HG02840 (cell line): ENCODE data around the gene SRL.

Source experiments
- ATAC-seq: cut with Tn5 transposase; IDR thresholded peaks from one replicate; pipeline ENCODE4 v1.9.1; 2021; ENCODE audit warnings: mild to moderate bottlenecking, moderate library complexity, moderate number of reproducible peaks; ENCODE audit not compliant: unreplicated experiment, low FRiP score

Gene SRL

DNA sequence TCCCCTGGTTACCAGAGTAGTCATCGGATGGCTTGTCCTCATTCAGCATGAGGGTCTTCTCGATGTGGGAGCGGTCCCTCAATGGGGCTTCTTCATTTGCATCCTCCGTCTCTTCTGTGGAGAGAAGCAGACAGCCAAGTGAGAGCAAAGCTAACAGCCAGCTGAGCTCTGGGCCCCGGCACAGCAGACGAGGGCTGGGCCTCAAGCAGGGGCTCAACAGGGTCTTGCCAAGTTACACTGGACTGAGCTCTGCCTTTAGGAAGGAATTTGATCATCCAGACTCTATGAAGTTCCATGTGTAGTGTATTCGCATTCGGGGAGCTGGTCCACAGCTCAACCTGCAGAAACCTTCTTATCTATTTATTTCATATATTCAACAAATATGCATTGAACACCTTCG, 37.4 kb downstream of the SRL start:
- ATAC-seq, result no peak

DNA sequence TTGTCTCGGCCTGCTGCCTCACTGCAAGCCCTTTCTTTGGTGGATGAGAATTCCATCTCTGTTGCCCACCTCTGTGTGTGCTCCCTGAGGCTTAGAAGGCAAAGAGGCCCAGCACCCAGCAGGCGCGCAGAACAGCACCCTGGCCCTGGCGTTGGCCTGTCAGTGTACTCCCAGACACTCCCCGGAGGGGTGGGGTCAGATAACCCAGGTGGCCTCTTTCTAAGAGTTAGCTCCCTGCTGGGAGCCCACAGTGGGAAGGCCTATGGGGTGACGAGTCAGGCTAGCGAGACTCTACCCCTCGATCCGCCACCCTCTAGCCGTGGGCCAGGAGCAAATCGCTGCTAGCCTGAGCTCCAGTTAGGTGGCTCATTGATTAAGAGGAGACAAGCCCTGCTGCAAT, 38.1 kb downstream of the SRL start:
- no peak for ATAC-seq

DNA sequence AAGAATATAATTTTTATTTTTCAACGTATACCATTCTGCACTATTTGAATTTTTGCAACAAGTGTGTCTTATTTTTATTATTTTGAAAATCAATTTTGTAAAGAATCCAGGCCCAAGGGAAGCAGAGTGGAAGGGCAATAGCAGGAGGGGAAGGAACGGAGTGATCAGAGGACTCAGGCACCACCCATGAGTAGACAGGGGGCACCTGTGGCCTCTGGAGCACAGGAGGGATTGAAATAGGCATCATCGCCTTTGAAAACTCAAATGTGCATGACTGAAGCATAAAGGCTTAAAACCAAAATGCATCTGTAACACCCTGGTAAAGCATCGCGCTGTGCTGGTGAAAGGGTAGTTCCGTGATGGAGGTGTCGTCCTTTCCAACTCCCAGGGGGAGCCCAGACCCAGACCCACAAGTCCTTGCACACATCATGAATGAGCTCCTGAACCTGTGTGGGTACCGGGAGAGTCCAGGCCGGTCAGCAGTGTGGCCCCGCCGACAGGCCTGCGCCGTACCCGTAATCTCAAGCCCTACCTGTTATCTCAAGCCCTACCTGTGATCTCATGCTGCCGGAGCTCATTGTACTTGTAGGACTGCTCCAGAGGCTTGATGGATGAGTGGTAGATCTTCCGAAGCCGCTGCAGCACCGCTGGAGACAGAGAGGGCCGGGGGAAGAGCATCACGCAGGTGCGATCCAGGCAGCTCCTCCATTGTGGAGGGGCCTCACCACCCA, 39.1 kb downstream of the SRL start:
- no peak for ATAC-seq

DNA sequence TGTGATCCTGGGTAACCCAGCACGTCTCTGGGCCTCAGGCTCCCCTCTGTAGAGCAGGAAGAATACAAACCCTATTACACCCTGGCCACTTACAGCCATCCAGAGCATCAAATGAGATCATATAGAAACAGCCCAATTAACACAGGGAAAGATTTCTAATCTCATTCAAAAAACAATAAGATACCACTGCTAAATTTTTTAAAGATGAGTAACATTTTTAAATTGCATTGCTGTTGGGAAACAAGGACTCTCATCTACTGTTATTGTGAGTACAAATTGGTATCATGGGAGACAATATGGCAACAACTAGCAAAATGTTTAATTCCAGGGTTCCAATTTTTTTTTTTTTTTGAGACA, 41.1 kb downstream of the SRL start:
- ATAC-seq, result no peak

DNA sequence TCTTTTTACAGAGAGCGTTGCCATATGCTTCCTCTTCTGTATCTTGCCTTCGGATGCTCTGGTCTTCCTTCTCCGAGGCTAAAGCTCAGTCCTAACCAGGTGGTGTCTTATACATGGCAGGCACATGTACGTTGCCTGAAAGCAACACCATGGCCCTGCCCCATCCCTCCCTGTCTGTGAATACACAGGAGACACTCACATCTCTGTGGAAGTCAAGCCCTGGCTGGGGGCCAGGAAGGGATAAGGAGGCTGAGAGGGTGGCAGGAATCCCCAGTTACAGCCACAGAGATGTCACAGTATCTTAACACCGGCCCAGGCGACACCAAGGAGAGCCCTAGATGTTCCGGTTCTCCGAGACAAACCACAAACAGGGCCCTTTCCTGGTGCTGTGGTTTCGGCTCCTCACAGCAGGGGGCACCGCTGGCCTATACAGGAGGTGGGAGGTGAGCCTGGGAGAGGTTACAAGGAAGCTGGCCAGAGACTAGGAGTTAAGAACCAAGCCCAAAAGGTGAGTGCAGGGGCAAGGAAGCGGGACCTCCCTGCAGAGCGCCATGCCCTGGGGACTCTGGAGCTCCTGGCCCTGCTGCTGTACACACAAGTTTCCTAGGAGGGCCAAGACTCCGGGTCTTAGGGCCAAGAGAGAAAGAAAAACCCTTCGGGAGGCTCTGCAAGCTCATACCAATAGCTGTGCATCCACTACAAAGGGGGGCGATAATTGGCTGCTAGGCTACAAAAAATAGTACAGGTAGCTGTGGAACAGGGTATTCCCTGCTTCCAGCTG, 41.7 kb downstream of the SRL start:
- ATAC-seq, result no peak

DNA sequence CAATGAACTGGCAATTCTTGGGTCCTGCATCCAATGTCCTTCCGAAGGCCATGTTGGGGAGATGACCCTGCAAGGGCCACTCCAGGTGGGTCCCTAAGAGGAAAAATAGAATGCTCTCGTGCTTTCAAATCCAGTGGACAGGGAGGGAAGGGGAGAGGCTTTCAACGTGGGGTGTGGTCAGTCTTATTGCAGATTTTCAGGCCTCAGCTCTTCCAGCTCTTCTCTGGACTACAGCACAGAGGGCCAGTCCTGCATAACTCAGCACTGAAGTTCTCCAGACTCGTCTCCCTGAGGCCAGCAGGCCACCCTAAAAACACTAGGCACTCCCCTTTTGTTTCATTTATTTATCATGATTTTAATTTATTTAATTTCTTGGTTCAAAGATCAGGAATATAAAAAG, 43.1 kb downstream of the SRL start:
- ATAC-seq, result no peak

DNA sequence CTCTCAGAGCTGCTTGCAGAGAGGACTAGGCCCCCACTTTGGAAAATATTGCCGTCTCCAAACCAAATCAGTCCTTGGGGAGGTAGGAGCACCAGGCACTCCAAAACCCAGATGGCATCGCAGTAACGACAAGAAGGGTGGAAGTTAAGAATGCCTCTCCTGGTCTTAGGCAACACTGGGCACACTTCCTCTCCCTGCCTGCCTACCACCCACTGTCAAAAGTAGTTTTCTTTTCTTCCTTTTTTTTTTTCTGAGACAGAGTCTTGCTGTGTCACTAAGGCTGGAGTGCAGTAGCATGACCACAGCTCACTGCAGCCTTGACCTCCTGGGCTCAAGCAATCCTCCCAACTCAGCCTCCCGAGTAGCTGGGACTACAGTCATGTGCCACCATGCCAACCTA, 47.2 kb downstream of the SRL start:
- no peak for ATAC-seq

DNA sequence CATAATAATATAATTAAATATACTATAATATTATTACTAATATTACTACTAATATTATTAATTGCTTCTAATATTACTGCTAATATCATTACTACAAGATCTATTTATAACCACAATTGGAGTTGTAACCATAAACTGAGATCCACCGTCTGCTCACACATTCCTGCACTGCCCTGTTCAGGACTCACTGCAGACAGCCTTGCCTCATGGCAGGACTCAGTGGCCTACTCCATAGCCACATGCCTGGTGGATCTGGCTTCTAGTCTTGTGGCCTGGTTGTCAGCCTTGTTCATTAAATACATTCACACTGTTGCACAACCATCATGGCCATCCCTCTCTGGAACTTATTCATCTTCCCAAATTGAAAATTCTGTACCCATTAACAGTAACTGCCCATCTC, 48.0 kb downstream of the SRL start:
- no peak for ATAC-seq

DNA sequence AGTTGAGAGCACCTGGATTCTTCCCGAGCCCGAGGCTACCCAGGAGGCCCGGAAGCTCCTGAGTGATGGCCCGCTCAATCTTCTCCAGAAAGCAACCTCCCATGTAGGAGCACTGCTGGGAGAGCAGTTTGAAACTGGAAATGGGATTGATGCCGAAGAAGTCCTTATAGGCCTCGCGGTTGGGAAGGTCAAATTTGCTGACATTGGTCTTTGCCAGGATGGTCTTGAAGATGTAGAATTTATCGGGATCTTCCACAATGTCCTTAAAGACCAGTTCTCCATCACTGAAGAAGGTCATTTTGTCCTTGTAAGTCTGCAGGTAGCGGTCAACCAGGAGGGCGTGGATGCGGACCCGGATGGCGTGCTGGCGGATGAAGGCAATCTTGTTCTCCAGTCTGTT, 49.7 kb downstream of the SRL start:
- ATAC-seq, result no peak

DNA sequence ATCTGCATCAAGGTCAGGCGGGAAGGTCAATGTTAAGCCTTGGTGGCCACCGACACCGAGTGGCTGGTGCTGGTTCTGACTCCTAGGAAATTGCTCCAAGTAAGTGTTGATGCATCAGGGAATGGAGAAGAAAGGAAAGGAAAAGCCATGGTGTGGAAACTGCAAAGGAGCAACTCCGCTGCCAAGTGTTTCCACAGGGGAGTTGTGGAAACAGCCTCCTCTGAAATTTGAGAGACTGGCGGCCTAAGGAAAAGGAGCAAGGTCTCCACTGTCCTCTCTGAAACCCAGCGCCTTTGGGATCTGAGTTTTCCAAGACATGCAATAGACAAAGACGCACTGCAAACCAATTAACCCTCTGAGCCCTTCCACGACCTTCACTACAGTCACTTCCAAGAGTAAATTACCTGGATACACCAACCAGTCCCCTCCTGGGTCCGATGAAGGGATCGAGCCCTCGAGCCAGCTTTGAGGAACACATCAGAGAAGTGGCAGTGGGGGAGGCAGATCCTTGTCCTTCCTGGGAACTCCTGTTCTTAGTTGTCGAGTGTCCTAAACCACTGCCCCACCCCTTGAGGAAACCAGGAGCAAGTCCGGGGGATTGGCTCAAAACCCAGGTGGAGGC, 51.1 kb downstream of the SRL start:
- no peak for ATAC-seq

DNA sequence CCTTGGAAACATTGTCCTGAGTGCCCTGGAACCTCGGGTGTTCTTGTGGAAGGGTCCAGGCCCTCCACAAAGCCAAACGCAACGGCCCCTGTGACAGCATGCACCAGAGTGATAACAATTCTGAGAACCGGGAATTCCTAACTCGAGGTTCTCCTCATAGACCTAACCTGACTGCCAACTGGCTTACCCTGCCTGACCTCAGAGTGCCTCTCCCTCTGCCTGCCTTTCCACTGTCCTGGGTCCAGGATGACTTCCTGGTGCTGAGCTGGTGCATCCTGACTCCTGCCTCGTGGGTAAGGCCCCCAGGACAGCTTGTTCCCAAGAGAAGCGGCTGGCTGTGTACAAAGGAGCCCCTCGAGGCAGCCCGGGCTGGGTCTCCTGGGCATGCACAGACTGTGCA, 51.8 kb downstream of the SRL start:
- ATAC-seq, result no peak

DNA sequence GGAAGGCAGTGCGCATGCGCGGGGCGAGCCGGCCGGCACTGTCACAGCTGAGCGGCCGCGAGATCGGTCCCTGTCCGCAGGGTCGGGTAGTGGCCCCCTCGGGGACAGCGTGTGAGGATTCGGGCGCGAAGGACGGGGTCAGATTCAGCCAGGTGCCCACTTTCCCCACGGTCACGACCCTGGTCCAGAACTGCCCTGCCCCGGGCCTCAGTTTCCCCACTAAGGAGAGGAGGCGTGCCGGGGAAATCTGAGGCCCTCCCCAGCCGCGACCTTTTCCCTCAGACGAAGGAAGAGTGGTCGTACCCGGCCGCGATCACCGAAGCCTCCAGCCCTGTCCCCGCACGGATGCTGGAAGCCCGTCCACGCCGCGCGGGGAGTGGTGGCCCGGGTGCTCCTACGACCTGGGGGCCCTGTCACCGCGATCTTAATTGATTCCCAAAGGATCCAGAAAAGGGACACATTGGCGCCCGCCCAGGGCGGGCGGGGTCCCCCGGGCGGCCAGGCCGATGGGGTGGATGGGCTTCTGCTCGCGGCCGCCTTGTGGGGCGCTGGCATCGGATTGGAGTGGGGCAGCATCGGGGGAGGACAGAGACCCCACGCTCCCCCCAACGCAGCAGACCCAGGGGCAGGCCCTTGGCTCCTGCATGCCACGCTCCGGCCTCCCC, 57.7 kb downstream of the SRL start:
- ATAC-seq, result no peak

DNA sequence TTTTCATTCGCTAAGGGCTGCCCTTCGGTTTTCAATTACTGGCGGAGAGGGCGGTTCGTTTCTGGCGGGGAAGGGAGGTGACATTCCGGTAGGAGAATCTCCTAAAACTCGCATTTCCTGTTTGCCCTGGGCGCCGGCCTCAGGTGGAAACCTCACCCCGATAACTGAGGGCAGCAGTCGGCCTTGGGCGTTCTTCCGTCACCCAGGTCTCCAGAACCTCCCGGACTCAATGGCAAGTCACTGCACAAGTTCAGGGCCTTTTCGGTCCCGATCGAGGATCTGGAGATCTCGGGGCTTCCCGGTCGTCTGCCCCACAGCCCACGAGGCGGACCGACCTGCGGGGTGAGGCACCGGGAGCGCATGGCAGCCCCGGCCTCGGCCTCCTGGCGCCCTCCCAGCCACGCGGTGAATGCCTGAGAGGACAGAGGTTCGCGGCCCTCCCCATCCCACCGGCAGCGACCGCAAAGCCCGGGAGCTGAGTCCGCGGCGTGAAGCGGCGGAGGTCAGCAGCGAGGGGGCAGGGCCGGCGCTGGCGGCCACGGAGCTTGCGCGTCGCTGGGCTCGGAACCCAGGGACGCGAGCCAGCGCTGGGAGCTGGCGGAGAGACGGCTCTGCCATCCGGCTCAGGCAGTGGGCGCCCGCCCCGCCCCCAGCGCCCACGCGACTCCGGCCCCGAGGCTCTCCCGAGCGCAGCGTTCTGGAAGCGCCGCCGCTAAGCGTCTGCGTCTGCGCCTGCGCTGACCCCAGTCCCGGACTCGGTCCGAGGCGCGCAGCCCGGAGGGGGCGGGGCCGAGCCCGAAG, 58.4 kb downstream of the SRL start:
- peak; percentile 75 for ATAC-seq

DNA sequence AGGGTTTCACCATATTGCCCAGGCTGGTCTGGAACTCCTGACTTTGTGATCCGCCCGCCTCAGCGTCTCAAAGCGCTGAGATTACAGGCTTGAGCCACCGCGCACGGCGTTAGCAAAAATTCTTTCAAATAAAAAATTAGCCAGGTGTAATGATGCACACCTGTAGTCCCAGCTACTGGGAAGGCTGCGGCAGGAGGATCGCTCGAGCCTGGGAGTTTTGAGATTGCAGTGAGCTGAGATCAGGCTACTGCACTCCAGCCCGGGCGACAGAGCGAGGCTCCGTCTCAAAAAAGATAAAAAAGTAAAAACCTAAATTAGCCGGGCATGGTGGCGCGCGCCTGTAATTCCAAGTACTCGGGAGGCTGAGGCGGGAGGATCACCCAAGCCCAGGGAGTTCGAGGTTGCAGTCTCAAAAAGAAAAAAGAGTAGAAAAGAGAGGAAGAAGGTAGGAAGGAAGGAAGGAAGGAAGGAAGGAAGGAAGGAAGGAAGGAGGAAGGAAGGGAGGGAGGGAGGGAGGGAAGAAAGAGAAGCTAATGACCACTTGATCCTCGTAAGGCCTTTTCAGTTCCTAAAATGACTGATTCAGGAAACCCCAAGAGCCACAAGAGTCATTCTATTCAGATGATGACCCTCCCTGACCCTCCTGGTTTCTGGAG, 59.2 kb downstream of the SRL start:
- peak; percentile 29 for ATAC-seq

DNA sequence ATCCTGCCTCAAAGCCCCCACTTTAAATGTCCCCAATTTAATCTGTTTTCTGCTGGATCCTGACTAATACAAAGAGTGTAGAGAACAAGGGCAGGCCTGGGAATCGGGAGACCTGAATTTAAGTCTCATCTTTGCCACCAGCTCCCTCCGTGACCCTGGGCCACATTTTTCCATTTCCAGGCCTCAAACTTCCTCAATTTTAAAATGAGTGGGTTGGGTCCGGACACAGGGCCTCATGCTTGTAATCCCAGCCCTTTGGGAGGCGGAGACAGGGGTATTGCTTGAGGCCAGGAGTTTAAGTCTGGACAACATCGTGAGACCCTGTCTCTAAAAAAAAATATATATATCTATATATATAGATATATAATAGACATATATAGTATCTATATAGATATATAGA, 61.4 kb downstream of the SRL start:
- no peak for ATAC-seq

DNA sequence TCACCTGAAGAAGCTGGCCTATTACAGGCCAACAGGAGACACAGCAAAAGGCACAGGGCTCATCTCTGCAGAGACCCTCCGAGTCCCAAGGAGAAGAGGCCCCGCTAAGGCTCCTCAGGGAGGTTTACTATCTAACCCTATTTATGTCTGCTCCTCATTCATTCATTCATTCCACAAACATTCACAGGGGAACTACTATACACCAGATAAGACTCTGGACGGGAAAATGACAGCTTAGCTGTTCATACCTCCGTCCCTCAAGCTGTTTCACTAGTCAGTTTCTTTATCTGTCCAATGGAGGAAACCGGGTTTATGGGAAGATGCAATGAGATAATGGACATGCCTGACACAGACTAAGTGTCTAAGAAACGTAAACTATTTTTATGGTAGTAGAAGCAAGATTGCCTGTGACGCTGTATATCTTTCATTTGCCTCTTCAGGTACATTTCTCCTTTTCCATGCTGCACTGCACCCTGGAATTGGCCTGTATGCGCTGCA, 62.1 kb downstream of the SRL start:
- no peak for ATAC-seq

DNA sequence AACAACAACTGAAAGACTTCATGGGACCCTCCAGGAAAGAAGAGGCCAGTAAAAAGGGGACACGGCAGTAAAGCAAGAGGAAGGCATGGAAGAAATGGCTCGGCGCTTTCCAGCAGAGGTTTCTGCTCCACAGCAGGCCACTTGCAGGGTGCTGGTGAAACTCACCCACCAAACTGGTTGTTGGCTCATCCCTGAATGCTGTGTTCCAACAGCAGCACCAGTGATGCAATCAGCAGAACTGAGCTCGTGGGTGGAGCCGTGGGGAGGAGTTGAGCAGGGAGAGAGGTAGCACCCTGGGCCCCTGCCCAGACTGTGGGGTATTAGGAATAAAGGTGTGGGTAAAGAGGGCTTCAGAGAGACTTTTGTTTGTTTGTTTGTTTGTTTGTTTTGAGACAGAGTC, 62.9 kb downstream of the SRL start:
- no peak for ATAC-seq

DNA sequence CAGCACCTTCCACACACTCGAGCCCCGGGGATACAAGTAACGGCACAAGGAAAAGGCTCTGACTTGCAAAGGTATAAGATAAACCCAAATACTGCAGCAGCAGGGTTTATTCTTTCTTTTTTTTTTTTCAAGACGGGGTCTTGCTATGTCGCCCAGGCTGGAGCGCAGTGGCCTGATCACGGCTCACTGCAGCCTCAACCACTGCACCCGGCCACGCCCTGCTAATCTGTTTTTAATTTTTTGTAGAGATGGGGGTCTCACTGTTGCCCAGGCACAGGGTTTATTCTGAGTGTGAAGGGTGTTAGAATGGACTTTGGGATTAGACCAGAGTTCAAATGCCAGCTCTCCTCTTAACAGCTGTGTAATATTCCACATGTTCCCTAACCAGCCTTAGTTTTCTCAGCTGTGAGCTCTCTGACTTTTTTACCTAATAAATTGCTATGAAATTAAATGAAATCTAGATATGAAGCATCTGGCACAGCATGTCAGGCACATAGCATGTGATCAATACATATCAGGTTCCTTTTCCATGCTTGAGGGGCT, 63.3 kb downstream of the SRL start:
- no peak for ATAC-seq

DNA sequence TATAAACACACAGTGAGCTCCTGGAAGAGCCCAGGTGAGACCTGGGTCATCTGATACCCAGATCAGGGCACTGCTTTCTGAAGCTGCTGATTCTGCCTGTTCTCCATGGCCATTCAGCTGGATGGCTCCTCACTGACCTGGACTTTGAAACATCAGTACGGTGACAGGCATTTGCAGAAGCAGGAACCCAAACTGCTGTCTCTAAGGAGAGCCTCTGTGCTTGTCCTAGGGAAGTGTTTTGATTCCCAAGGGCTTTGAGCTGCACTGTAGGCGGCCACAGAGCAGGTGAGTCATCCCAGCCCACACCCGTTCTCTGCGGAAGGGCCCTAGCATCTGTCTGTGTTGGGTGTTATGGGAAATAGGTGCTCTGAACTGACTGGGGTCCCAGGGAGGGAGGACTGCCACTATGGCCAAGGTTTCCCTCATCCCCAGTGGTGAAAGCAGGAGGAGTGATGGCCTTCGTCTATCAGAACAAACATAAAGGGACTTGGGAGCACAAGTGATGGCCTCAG, 64.9 kb downstream of the SRL start:
- no peak for ATAC-seq
